A673 (cell line): ENCODE measurements around the gene RPS4Y1.
"Not testable (repeated sequence)": the region's sequence is repeated elsewhere in the genome, so short reads cannot be mapped to it uniquely, and the experiment has no call there.

Experiments
- EZH2 ChIP-seq: fragments of 200-600 bp; sonication (generic); IDR thresholded peaks from 2 replicates; pipeline ENCODE4 v1.6.1; 2017; ENCODE audit warnings: borderline replicate concordance, low read depth, mild to moderate bottlenecking, mixed read lengths, antibody characterized with exemption, low read length; ENCODE audit not compliant: poor library complexity, severe bottlenecking
- TF ChIP-seq, protein P1 (sequence below): fragments of 300-800, 200-600 bp; sonication (generic); conservative IDR thresholded peaks from 2 replicates; pipeline ENCODE4 v1.5.1; 2017; ENCODE audit warnings: low read depth, mild to moderate bottlenecking, antibody characterized with exemption, low read length, moderate library complexity, mixed read lengths

DNA sequence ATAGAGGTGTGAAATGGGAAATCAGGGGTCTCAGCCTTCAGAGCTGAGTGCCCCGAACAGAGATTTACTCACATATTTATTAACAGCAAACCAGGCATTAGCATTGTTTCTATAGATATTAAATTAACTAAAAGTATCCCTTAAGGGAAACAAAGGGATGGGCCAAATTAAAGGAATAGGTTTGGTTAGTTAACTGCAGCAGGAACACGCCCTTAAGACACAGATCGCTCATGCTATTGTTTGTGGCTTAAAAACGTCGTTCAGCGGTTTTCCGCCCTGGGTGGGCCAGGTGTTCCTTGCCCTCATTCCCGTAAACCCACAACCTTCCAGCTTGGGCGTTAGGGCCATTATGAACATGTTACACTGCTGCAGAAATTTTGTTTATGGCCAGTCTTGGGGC, 30.8 kb downstream of the RPS4Y1 start:
- TF ChIP-seq, protein P1, sequence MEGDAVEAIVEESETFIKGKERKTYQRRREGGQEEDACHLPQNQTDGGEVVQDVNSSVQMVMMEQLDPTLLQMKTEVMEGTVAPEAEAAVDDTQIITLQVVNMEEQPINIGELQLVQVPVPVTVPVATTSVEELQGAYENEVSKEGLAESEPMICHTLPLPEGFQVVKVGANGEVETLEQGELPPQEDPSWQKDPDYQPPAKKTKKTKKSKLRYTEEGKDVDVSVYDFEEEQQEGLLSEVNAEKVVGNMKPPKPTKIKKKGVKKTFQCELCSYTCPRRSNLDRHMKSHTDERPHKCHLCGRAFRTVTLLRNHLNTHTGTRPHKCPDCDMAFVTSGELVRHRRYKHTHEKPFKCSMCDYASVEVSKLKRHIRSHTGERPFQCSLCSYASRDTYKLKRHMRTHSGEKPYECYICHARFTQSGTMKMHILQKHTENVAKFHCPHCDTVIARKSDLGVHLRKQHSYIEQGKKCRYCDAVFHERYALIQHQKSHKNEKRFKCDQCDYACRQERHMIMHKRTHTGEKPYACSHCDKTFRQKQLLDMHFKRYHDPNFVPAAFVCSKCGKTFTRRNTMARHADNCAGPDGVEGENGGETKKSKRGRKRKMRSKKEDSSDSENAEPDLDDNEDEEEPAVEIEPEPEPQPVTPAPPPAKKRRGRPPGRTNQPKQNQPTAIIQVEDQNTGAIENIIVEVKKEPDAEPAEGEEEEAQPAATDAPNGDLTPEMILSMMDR: not testable (repeated sequence)
- not testable (repeated sequence) for TF ChIP-seq EZH2
